ENCODE data around the gene ME1.
"Not testable (repeated sequence)": the region's sequence is repeated elsewhere in the genome, so short reads cannot be mapped to it uniquely, and the experiment has no call there.

Gene ME1

GRCh38 chr6:83430611-83431544 is at the start of gene ME1:
Gene ME1 (minus strand): TSS chr6:83431051. CDS start chr6:83430954, 97 bp downstream.
- peak; percentile 18 for DNase-seq (ENCODE audit: low spot score)

- no peak for DNase-seq (ENCODE audit: low spot score)
Measured at GRCh38 chr6:83480470-83480869, 49.6 kb upstream of the ME1 start.

- DNase-seq (ENCODE audit: low spot score): no peak
Measured at GRCh38 chr6:83479389-83479788, 48.5 kb upstream of the ME1 start.

GRCh38 chr6:83476971-83477370 is 46.1 kb upstream of the ME1 start:
- DNase-seq (ENCODE audit: low spot score): no peak

- no peak for DNase-seq (ENCODE audit: low spot score)
Measured at GRCh38 chr6:83474309-83474708, 43.5 kb upstream of the ME1 start.

- DNase-seq (ENCODE audit: low spot score): no peak
Measured at GRCh38 chr6:83472767-83473166, 41.9 kb upstream of the ME1 start.

DNA sequence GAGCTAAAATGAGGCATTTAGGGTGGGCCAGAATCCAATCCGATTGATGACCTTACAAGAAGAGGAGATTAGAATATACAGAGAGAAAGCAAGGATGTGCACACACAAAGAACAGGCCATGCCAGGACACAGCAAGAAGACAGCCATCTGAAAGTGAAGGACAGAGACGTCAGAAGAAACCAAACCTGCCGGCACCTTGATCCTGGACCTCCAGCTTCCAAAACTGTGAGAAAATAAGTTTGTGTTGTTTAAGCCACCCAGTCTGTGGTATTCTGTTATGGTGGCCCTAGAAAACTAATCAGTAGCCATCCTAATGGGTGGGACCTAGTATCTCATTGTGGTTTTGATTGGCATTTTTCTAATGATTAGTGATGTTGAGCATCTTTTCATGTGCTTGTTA is 39.7 kb upstream of the ME1 start:
- DNase-seq (ENCODE audit: low spot score): no peak

GRCh38 chr6:83470001-83470400 is 39.1 kb upstream of the ME1 start:
- no peak for DNase-seq (ENCODE audit: low spot score)

DNA sequence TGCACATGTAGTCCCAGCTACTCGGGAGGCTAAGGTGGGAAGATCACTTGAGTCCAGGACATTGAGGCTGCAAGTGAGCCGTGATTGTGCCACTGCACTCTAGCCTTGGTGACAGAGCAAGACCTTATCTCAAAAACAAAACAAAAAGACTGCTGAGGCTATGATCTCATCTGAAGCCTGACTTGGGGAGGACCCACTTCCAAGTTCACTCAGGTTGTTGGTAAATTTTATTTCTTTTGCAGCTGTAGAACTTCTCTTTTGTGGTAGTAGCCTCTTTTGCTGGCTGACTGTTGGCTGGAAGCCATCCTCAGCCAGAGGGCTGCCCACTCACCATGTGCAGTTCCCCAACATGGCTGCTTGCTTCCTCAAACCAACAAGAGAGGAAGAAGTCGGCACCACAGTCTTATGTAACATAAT is 36.8 kb upstream of the ME1 start:
- peak; percentile 2 for DNase-seq (ENCODE audit: low spot score)

DNA sequence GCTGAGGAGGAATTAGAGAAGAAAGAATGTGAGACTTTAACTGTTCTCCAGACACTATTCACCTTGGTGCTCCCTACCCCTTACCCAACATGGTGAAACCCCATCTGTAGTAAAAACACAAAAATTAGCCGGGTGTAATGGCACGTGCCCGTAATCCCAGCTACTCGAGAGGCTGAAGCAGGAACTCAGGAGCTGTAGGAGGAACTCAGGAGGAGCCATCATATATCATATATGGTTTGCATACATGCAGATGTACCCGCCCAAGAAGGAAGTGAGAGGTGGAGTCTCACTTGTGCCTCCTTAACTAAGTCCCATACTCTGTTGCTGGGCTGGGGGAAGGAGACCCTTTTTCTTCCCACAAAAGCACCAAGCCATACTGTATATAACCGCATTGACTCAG is 35.5 kb upstream of the ME1 start:
- no peak for DNase-seq (ENCODE audit: low spot score)

DNA sequence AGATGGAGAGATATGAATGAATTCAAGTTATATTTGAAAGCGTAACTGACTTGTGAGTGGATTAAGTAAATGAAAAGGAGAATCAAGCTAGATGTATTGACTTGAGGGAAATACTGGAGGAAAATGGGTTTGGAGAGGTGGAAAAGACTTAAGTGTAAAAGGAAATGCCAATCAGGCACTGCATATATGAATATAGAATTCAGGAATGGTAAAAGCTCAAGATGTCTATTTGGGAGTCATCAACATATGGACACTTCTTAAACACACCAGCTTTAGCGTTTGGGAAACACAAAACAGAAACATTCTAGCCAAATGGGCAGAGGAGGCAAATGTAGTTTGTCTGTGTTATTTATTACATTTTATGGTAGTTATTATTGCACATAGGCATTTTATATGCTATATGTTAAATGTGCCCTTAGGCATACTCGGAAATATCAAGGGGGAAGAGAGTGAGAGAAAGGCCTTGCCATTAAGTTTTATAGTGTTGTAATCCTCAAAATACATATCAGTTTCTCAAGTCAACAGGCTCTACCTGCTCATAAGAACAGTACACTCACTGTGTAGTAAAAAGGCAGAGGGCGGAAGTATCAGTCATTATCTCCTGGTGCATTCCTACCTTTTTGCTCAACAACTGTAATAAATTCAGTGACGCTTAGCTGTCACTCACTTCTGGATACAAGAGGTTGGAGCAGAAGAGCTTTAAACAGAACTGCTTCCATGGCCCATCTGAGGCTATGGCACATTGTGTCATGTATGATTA is 33.7 kb upstream of the ME1 start:
- no peak for DNase-seq (ENCODE audit: low spot score)

GRCh38 chr6:83463886-83464285 is 33.0 kb upstream of the ME1 start:
- no peak for DNase-seq (ENCODE audit: low spot score)

DNA sequence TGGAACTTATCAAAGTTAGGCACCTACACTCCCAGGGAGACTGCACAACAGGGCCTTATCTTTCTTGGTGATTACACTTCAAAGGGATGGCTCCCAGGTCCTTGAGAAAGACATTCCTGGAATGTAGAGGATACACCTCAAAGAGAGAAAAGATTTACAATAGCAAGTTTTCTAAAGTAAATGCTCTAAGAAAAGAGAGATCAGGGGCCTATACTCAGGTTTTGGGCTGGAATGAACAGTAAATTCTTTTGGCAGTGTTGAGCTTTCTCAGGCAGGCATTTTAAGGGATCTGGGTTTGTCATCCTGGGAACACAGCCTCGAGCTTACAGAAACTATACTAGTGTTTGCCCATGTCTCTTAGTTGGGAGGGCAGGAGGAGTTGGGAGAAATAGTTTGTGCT is 31.7 kb upstream of the ME1 start:
- DNase-seq (ENCODE audit: low spot score): no peak

DNA sequence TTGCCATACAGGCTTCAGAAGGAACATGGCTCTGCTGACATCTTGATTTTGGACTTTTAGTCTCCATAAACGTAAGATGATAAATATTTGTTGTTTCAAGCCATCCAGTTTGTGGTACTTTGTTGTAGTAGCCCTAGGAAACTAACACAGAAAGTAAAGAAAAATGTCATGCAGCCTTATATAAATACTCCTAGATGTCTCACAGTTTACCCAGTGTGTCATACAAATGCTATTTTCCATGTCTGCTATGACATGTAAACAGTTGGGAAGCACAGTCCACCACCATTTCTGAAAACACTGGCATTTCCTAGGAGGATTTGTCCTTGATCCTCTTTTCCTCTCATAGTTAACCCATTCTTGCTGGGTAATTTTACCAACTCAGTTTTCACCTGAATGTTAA is 30.6 kb upstream of the ME1 start:
- no peak for DNase-seq (ENCODE audit: low spot score)

DNA sequence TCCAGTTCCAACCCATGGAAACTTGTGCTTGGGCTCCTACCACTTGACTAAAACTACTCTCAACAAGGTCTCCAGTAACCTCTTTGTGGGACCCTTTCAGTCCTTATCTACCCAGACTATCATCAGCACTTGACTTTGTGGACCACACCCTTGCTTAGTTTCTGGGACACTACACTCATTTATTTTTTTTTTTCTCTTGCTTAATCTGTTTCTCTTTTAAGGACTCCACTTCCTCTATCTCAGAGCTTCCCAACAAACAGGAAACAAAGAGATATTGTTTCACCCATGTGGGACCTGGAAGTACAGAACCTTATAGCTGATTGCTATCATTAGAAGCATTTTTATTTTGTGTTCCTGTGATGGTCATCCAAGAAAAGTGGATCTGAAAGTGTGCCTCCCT is 28.8 kb upstream of the ME1 start:
- no peak for DNase-seq (ENCODE audit: low spot score)

DNA sequence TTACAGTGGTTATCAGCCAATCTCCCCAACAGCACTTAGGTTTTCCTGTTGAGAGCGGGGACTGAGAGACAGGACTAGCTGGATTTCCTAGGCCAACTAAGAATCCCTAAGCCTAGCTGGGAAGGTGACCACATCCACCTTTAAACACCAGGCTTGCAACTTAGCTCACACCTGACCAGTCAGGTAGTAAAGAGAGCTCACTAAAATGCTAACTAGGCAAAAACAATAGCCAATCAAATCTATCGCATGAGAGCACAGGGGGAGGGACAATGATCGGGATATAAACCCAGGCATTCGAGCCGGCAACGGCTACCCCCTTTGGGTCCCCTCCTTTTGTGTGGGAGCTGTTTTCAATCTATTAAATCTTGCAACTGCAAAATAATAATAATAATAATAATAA is 19.2 kb upstream of the ME1 start:
- not testable (repeated sequence) for DNase-seq (ENCODE audit: low spot score)

DNA sequence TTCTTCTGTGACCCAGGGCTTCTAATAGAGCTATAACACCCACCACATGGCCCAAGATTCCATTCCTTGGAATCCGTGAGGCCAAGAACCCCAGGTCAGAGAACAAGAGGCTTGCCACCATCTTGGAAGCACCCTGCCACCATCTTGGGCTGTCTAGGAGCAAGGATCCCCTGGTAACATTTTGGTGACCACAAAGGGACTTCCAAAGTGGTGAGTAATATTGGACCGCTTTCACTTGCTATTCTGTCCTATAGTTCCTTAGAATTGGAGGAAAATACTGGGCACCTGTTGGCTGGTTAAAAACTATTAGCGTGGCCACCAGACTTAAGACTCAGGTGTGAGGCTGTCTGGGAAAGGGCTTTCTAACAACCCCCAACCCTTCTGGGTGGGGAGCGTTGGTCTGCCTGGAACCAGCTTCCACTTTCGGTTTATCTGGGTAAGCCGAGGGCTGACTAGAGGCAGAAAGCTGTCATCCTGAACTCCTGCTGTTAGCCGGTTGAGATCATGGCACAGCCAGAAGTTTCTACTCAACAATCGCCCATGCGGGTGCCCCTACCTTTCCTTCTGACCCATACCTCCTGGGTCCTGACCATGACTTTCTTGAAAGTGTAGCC is 13.3 kb upstream of the ME1 start:
- DNase-seq (ENCODE audit: low spot score): not testable (repeated sequence)

DNA sequence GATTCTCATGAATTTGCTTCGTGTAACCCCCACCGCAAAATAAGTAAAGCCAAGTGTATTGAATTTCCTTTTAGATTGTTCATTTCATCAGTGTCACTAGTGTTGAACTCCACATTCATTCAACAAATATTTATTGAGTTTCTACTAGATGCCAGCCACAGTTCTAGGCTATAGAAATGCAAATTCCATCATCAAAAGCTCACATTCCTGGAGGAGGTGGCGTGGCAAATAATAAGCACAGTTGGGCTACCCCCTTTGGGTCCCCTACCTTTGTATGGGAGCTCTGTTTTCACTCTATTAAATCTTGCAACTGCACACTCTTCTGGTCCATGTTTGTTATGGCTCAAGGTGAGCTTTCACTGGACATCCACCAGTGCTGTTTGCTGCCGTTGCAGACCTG is 12.7 kb upstream of the ME1 start:
- DNase-seq (ENCODE audit: low spot score): no peak

- no peak for DNase-seq (ENCODE audit: low spot score)
Measured at GRCh38 chr6:83442752-83443151, 11.9 kb upstream of the ME1 start.

DNA sequence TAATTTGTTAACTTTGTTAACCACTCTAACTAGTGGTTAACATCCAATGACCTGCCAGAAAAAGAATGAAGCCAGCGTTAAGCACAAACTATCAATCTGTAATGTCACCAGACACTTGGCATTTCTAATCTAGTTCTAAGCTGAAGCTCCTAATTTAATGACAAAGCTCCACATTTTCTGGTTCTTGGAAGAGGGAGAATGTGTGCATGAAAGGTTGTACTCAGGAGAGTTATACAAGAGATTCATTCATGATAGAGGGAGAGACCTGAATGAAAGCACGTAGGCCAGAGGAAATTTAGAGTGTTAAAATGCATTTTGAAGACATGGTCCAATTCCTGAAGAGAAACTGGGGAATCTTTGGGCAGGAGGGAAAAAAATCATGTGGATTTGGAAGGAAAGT is 8.3 kb upstream of the ME1 start:
- no peak for DNase-seq (ENCODE audit: low spot score)

GRCh38 chr6:83436674-83437073 is 5.8 kb upstream of the ME1 start:
- no peak for DNase-seq (ENCODE audit: low spot score)

GRCh38 chr6:83433177-83433576 is 2.3 kb upstream of the ME1 start:
- DNase-seq (ENCODE audit: low spot score): no peak

GRCh38 chr6:83432636-83433035 is 1.8 kb upstream of the ME1 start:
- no peak for DNase-seq (ENCODE audit: low spot score)

Data from CD4-positive, alpha-beta T cell treated with Interleukin-15 for 4 hours (primary cell).